GM12878 (cell line): ENCODE results near the gene SEMA6C. TPM values are rescaled to one million over a fixed set of nuclear protein-coding genes. Genes with fewer than 3 reads are reported as not detected.
A peak's percentile ranks its signal among the peaks of the same experiment; 100 is the strongest.

Experiments used
- ATAC-seq: fragments of 200-7000 bp; cut with Tn5 transposase; 3 replicates; pipeline ENCODE4 v1.9.1; 2020; ENCODE audit warnings: mild to moderate bottlenecking, moderate library complexity
- BruUV-seq: library from RNA; stranded (reverse); fragments of 400-500 nt; replicated peaks from 2 replicates; lab custom pipeline; 2021; lab: Mats Ljungman, UMichigan
- CTCF ChIA-PET: fragments of 300-600 bp; sonication (Branson Sonifier 250); formaldehyde crosslinking; extraction: SDS; loops from one replicate; lab custom pipeline; 2021; ENCODE audit warnings: inconsistent platforms; lab: Yijun Ruan, JAX
- POLR2A ChIA-PET: fragments of 350-600 bp; formaldehyde crosslinking; extraction: SDS; loops from one replicate; lab custom pipeline; 2021; ENCODE audit warnings: inconsistent platforms; lab: Charles Lee
- RAD21 ChIA-PET: fragments of 300-600 bp; sonication (Branson Sonifier 250); formaldehyde crosslinking; loops from one replicate; lab custom pipeline; 2023; ENCODE audit warnings: antibody characterized with exemption; ENCODE audit not compliant: unreplicated experiment; lab: Charles Lee
- SMC1A ChIA-PET: fragments of 300-600 bp; sonication (Branson Sonifier 250); formaldehyde crosslinking; loops from one replicate; lab custom pipeline; 2023; ENCODE audit not compliant: unreplicated experiment, uncharacterized antibody; lab: Charles Lee
- DNase-seq: peaks from one replicate; pipeline ENCODE4 v3.0.0-alpha.2; 2011; ENCODE audit warnings: low read depth, low spot score
- FAIRE-seq: peaks from 3 replicates; lab custom pipeline; 2011; peaks lifted over from hg19 to GRCh38; lab: Jason Lieb, UNC
- H2AFZ ChIP-seq: 2 replicates; pipeline ENCODE4 v1.6.0; 2011; ENCODE audit warnings: low read depth, low read length, control low read depth; ENCODE audit not compliant: control insufficient read depth
- H3K27ac ChIP-seq: 2 replicates; pipeline ENCODE4 v1.5.1; 2011; ENCODE audit warnings: control low read depth; ENCODE audit not compliant: control insufficient read depth, insufficient read depth
- H3K27me3 ChIP-seq, 2 experiments: replicated peaks in 1 of 2; 2 replicates each; pipeline versions ENCODE4 v1.6.0 to v1.6.1; 2011; ENCODE audit warnings: low read length in 1 of 2; ENCODE audit not compliant: control insufficient read depth in 2 of 2, insufficient read depth in 2 of 2
- H3K36me3 ChIP-seq, 2 experiments: 2 replicates each; pipeline ENCODE4 v1.5.1; 2011; ENCODE audit warnings: low read length in 1 of 2; ENCODE audit not compliant: control insufficient read depth in 2 of 2, insufficient read depth in 2 of 2
- H3K4me1 ChIP-seq: 2 replicates; pipeline ENCODE4 v1.6.1; 2011; ENCODE audit warnings: mild to moderate bottlenecking, low read length, moderate library complexity, mixed read lengths; ENCODE audit not compliant: control insufficient read depth, insufficient read depth
- H3K4me2 ChIP-seq: 2 replicates; pipeline ENCODE4 v1.6.0; 2011; ENCODE audit warnings: control low read depth; ENCODE audit not compliant: control insufficient read depth, insufficient read depth
- H3K4me3 ChIP-seq: fragments of 200-600 bp; sonication (generic); 2 replicates; pipeline ENCODE4 v1.5.1; 2016
- H3K79me2 ChIP-seq: 2 replicates; pipeline ENCODE4 v1.6.0; 2011; ENCODE audit warnings: low read length; ENCODE audit not compliant: control insufficient read depth, insufficient read depth
- H3K9ac ChIP-seq: 2 replicates; pipeline ENCODE4 v1.8.0; 2011; ENCODE audit warnings: low read length, control low read depth, mixed read lengths; ENCODE audit not compliant: control insufficient read depth, insufficient read depth
- H3K9me3 ChIP-seq: replicated peaks from 3 replicates; pipeline ENCODE4 v1.5.1; 2011; ENCODE audit warnings: mild to moderate bottlenecking, low read length; ENCODE audit not compliant: control insufficient read depth, insufficient read depth
- H4K20me1 ChIP-seq: 2 replicates; pipeline ENCODE4 v1.6.0; 2011; ENCODE audit not compliant: control insufficient read depth, insufficient read depth
- IRF4 ChIP-seq: IDR thresholded peaks from 2 replicates; pipeline ENCODE4 v1.6.1; 2011; ENCODE audit warnings: low read depth, low read length
- WGBS: methylation state at CpG from one replicate; pipeline ENCODE4 v1.1.6; 2016; ENCODE audit warnings: low lambda C conversion rate; ENCODE audit not compliant: insufficient replicate concordance, insufficient coverage; ENCODE audit errors: missing lambda C conversion rate; 5-methylcytosine and 5-hydroxymethylcytosine counted together
- in situ Hi-C: fragments of 300-500 bp; cut with MboI; formaldehyde crosslinking; loops from 9 replicates; pipeline ENCODE4 v1.14.3; 2018; ENCODE audit warnings: mixed read lengths
- intact Hi-C: fragments of 100-400 bp; cut with micrococcal nuclease; formaldehyde crosslinking; loops from one replicate; pipeline ENCODE4 v1.14.2; 2022; ENCODE audit not compliant: unreplicated experiment
- polyA plus RNA-seq, 11 experiments: library from polyadenylated mRNA; depleted of rRNA in 4 of 11; unstranded in 6 of 11; stranded (reverse) in 5 of 11; fragments of >200 nt; fragmentation: Nextera tagmentation in 4 of 11; fragmentation: Illumina TruSeq in 1 of 11; extraction: Ambion mirVana in 4 of 11; extraction: Trizol in 1 of 11; gene quantifications; 1 replicate in 1 of 11; 2 replicates in 10 of 11; pipeline versions ENCODE4 v1.2.1 to v1.2.3, GENCODE V29; 2011 to 2016; ENCODE audit warnings: inconsistent platforms in 2 of 11, missing spikeins in 2 of 11, low read depth in 1 of 11
- total RNA-seq, 4 experiments: library from RNA; depleted of rRNA in 3 of 4; stranded (reverse); fragments of >200 nt in 3 of 4; fragmentation: Illumina TruSeq in 1 of 4; extraction: Trizol in 1 of 4; gene quantifications; 2 replicates each; pipeline versions ENCODE4 v1.2.1 to v1.2.3, GENCODE V29; 2013 to 2021
- TF ChIP-seq, protein P1 (sequence below), 3 experiments: IDR thresholded peaks in 2 of 3; conservative IDR thresholded peaks in 1 of 3; 2 replicates each; pipeline ENCODE4 v1.5.1; 2011; ENCODE audit warnings: low read depth in 3 of 3, low read length in 3 of 3, mild to moderate bottlenecking in 3 of 3, control low read depth in 2 of 3, moderate library complexity in 2 of 3, inconsistent platforms in 1 of 3, mixed read lengths in 1 of 3; ENCODE audit not compliant: control insufficient read depth in 2 of 3, insufficient read depth in 1 of 3; ENCODE audit errors: extremely low read depth in 1 of 3
- TF ChIP-seq, protein P2 (sequence below): fragments of 450-650 bp; IDR thresholded peaks from 2 replicates; pipeline ENCODE4 v1.6.1; 2017; ENCODE audit warnings: mild to moderate bottlenecking

The SEMA6C gene
- total and polyA plus RNA-seq, 10 of the 15 experiments (the other 5 are each of a cell fraction or from before 2014, with no cell fraction given): 0.13 to 2.2 (median 0.29) TPM; not detected in 1

DNA sequence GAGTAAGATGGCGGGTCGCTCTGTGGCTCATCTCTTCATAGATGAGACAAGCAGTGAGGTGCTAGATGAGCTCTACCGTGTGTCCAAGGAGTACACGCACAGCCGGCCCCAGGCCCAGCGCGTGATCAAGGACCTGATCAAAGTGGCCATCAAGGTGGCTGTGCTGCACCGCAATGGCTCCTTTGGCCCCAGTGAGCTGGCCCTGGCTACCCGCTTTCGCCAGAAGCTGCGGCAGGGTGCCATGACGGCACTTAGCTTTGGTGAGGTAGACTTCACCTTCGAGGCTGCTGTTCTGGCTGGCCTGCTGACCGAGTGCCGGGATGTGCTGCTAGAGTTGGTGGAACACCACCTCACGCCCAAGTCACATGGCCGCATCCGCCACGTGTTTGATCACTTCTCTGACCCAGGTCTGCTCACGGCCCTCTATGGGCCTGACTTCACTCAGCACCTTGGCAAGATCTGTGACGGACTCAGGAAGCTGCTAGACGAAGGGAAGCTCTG lies 12.4 kb upstream of the SEMA6C start:
- in situ Hi-C loops: loop anchor here (5.0 kb wide), 2 partner anchors 62 to 136 kb away; no protein-coding TSS in a partner anchor
- POLR2A ChIA-PET: interaction anchor here (0.7 to 1.0 kb wide), 2 partner anchors 31 to 306 kb away, joined by 3 to 5 read pairs; partner anchors contain the start of gene VPS72

More for the DNA sequence above, 12.4 kb upstream of the SEMA6C start:
- Histone ChIP-seq H3K79me2 (peaks cover 20% of the 10 kb centered on the region), H3K9ac (no peak overlapping the region), H3K4me3 (no peak overlapping the region), H3K36me3 (peaks cover 5 to 6% of the 10 kb centered on the region in 2 experiments), H3K4me2 (peak overlapping the region; percentile 81), H3K27me3 (no peaks in the 10 kb centered on the region), H4K20me1 (no peaks in the 10 kb centered on the region), H3K9me3 (no peaks in the 10 kb centered on the region), H3K27ac (peak overlapping the region; percentile 81), H2AFZ (no peak overlapping the region), H3K4me1 (peaks cover 30% of the 10 kb centered on the region)
- ChIA-PET CTCF (interaction anchor here (1.0 to 8.4 kb wide), 5 partner anchors 28 to 135 kb away, joined by 3 to 353 read pairs (median 6); partner anchors contain the start of gene MLLT11), SMC1A (interaction anchor here (0.6 to 11.1 kb wide), 4 partner anchors 9 to 132 kb away, joined by 3 to 282 read pairs (median 4); no protein-coding TSS in a partner anchor), RAD21 (interaction anchor here (0.9 to 8.7 kb wide), 6 partner anchors 9 to 134 kb away, joined by 3 to 198 read pairs (median 11); partner anchors contain the start of gene VPS72)
- no peak for TF ChIP-seq IRF4
- TF ChIP-seq, protein P1, sequence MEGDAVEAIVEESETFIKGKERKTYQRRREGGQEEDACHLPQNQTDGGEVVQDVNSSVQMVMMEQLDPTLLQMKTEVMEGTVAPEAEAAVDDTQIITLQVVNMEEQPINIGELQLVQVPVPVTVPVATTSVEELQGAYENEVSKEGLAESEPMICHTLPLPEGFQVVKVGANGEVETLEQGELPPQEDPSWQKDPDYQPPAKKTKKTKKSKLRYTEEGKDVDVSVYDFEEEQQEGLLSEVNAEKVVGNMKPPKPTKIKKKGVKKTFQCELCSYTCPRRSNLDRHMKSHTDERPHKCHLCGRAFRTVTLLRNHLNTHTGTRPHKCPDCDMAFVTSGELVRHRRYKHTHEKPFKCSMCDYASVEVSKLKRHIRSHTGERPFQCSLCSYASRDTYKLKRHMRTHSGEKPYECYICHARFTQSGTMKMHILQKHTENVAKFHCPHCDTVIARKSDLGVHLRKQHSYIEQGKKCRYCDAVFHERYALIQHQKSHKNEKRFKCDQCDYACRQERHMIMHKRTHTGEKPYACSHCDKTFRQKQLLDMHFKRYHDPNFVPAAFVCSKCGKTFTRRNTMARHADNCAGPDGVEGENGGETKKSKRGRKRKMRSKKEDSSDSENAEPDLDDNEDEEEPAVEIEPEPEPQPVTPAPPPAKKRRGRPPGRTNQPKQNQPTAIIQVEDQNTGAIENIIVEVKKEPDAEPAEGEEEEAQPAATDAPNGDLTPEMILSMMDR (IDR thresholded peaks at IDR 0.05 in 2 of 3, conservative IDR thresholded peaks at IDR 0.05 in 1 of 3; ENCODE audit: control insufficient read depth in 2 of 3, extremely low read depth in 1 of 3, insufficient read depth in 1 of 3, low read depth in 3 of 3, low read length in 3 of 3): 0 out of 6 replicates have a peak, but pooled peaks of 1 of the 3 experiments have one; percentile 2
- TF ChIP-seq, protein P2, sequence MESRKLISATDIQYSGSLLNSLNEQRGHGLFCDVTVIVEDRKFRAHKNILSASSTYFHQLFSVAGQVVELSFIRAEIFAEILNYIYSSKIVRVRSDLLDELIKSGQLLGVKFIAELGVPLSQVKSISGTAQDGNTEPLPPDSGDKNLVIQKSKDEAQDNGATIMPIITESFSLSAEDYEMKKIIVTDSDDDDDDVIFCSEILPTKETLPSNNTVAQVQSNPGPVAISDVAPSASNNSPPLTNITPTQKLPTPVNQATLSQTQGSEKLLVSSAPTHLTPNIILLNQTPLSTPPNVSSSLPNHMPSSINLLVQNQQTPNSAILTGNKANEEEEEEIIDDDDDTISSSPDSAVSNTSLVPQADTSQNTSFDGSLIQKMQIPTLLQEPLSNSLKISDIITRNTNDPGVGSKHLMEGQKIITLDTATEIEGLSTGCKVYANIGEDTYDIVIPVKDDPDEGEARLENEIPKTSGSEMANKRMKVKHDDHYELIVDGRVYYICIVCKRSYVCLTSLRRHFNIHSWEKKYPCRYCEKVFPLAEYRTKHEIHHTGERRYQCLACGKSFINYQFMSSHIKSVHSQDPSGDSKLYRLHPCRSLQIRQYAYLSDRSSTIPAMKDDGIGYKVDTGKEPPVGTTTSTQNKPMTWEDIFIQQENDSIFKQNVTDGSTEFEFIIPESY: 0 out of 2 replicates have a peak, but pooled peaks have one; percentile 37
- DNase-seq (no peak), ATAC-seq (no peak), FAIRE-seq (no peak)
- BruUV-seq: no TSS peak
- intact Hi-C loops: no loop called here
- 97% methylated on average over 22 of the region's 22 CpGs for WGBS
